HG02610 (cell line): ENCODE data around the gene AURKAIP1.

ENCODE experiments used
- ATAC-seq: cut with Tn5 transposase; IDR thresholded peaks from one replicate; pipeline ENCODE4 v1.9.1; 2021; ENCODE audit warnings: mild to moderate bottlenecking, moderate library complexity; ENCODE audit not compliant: unreplicated experiment

AURKAIP1 gene

DNA sequence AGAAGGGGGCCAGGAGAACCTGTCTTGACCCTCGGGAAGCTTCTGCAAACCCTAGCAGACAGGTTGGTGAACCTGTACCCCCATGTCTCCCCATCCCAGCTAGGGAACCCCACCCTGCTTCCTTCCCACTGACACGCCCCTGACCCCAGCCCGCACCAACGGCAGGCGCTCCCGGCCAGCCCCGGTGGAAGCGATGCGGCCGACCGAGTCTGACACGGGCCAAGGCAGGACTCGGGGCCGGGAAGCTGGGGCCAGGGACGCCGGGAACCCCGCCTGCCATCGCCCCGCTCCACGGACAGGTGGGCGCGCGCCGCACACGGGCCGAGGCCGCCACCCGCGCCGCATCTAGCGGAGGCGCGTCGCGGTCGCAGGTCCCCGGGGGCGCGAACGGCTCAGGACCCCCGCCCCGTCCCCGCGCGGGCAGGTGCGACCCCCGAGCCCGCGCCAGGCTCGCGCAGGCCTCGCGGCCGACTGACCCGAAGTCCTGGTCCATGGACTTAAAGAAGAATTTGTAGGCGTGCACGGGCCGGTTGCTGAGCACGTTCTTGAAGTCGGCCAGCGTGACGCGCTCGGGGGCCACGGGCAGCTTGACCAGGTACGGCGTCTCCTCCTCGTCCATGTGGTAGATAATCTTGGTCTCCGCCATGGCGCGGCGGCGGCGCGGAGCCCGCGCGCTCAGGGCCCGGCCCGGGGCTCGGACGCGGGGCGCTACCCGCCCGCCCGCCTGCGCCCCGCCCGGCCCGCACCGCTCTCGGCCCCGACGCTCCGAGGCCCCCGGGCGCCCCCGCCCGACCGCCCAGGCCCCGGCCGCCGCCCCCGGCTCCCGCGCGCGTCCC is 26.4 kb downstream of the AURKAIP1 start:
- peak; percentile 31 for ATAC-seq

DNA sequence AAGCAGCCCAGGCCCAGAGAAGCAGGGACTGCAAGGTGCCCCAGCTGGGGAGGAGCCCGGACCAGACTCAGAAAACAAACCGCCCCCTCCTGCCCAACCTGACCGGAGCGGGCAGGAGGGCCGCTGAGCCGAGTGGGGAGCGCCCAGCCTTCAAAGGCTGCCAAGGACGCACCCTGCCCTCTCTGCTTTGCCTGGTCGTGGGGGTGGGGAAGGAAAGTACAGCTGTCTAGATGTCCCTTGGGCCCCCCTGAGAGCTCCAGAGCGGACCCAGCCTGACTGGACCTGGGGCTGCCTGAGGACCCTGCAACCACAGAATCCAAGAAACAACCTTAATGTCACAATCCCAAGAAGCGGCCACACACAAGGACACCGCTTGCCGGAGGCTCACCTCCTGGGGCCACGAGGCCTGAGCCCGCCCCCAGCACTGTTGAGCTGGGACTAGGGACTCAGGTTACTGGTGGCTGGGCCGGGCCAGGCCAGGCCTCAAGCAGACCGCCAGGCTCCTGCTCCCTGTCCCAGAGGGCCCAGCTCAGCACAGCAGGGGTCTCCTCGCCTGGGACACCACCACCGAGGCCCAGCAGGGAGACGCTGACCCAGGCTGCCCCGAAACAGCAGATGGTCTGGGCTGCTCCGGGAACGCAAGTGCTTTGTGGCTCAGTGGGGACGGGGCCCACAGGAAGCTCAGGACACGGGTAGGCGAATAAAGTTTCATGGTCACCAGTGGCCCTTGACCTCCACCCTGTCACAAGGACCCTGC is 27.2 kb downstream of the AURKAIP1 start:
- no peak for ATAC-seq

DNA sequence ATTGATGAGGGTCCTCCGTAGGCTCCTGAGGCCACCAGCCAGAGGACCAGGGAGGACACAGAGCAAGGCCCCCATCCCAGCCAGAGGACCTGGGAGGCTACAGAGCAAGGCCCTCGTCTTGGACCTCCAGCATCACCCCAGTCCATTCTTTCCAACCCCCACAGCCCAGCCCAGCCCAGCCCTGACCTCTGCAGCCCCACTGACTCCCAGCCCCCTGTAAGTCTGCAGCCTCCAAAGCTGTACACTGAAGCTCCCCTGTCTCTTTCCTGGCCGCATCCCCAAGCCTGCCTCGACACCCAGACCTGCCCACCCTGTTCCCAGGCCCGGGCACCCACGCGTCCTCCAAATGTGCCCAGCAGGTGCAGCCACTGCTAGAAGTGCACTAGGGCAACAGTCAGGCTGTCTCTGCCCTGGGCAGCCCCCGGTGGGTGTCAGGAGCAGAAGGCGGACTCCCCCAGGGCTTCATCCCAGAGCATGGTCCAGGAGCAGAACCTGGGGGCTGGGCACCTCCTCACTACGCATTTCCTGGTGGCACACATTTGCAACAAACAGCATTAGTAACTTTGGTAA is 27.9 kb downstream of the AURKAIP1 start:
- no peak for ATAC-seq

DNA sequence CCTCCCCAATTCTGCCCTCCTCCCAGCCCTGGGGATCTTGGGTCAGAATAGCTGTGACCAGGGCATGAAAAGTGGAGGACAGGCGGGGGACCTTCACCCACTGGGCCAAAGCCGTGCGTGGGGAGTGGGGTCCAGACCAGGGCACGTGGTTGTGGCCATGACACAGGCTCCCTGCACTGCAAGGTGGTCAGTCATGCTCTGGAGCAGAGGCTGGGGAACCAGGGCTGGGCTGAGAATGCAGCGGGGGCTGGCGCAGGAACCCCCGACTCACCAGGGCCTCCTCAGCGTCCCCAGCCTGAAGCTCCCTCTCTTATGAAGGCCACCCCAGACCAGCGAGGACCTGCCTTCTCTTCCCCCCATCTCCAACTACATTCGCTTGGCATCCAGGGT is 28.5 kb downstream of the AURKAIP1 start:
- ATAC-seq, result no peak

DNA sequence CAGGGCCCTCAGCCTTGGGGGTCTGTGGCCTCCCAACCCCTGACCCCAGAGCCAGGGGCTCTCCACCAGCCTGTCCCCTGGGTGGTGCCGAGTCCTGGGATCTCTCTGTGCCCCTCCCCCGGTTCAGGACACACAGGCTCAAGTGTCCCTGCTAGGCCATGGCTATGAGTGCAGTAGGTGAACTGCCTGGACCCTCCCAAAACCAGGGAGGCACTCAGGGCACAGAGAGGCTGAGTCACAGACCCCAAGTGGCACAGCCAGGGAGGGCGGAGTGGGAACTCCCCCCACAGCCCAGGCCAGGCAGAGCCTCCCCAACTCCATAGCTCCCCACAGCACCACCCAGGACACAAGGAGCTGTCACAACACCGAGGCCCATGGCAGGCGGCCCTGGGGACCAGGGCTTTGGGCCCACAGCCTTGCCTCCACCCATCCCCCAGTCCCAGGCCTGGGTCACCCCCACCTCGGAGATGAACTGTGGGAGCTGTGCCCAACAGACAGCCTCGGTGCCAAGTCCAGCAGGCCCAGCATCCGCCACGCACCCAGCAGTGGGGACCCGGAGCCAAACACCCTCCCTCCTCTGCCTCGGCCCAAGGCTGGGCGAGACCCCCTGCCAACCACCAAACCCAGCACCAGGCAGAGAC is 29.0 kb downstream of the AURKAIP1 start:
- ATAC-seq, result no peak

DNA sequence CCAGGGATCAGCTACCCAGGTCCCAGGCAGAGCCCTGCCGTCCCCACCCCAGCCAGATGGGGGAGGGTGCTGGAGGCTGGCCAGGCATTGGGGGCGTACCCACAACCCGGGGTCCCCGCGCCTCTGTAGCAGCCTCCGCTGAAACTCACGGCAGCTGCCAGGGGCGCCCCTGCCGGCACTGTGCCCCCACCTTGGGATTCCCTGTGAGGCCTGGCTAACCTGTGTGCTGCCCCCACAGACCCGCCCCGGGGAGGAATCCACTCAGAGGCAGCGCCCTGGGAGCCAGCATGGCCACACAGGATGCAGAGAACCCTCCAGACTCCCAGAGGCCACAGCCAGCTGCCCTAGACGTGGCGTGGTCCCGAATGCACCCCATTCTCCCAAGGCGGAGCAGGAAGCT is 29.6 kb downstream of the AURKAIP1 start:
- ATAC-seq, result no peak

DNA sequence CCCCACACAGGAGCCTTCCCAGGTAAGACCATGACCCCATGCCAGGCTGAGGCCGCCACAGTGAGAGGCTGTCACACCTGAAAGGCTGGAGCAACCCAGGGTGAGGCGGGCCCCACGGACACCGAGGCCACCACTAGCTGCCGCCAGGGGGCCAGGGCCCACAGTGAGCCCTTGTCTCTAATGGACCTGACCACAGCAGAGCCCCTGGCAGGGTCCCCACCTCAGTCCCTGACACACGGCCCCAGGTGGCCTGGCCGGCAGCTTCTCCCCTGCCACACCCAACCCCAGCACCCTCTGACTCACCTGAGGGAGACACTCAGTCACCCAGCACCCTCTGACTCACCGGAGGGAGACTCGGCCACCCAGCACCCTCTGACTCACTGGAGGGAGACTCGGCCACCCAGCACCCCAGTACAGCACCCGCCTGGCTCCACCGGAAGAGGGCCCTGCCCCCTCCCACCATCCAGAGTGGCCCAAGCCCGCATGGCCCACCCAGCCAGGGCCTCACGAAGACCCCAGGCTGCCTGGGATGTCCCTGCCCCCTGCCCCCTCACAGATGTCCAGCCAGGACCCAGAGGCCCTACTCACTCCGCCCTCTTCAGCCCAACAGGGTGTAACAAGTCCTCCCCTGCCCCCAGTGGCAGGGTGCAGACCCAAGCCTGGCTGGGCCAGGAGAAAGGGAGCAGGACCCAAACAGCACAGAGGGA is 30.2 kb downstream of the AURKAIP1 start:
- ATAC-seq, result no peak

DNA sequence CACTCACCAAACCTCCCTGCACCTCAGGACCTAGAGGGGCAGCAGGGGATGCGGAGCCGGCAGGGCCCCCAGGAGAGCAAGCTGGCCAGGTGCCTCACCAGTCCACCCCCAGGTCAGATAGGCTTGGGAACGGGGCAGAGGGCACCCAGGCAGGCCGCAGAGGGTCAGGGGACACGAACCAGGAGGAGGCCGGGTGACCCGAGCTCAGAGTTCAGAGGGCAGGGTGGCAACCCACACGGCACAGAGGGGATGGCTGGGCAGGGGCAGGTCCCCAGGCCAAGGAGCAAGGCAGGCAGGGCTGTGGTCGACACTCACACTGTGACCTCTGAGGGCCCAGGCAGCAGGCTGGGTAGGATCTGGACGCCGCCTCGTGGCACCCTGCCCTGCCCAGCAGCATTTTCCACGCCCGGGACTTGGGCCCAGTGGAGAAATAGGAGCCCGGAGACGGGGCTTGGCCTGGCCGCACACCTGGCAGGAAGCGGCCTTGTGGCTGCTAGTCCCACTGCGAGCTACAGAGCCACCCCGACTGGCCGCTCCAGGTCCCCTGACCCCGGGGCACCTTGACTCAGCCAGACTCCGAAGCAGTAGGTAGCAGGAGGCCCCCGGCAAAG is 31.1 kb downstream of the AURKAIP1 start:
- ATAC-seq, result no peak

DNA sequence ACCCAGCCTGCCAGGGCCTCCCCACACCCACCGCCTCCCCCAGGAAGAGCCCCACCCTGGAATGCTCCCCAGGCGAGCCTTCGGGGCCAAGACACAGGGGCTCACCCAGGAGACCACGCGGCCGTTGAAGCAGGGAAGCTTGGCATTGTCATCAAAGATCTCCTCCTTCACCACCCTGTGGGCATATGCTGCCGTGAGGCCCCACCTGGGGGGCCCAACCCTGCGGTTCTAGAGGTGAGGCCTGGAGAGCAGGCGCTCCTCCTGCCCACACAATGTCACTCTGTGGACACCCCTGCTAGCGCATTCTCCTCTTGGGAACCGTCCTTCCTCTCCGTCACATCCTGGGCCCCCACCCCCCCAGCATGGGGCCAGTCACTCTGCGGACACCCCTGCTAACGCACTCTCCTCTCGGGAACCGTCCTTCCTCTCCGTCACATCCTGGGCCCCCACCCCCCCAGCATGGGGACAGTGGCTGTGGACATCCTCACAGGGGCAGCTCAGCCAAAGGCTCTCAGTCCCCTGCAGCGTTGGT is 32.4 kb downstream of the AURKAIP1 start:
- no peak for ATAC-seq

DNA sequence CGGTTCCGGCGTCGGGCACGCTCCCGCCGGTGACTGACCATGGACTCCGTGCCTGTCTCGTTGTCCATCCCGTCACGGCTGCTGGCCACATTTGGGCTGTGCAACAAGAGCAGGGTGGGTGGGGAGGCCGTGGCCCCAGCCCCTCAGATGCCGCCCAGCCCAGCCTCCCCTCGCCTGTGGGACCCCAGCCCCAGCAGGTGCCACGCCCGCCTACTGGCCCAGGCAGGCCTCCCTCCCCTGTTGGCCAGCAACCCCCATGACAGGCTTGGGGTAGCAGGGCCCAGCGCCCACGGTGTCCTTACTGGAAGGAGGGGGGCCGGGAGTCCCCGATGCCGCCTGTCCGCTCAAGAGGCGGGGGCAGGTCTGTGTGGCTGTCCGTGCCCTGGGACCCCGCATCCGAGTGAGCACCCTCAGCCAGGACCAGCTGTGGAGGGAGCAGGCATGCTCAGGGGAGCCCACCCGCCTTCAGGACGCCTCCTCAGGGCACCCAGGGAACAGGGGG is 32.9 kb downstream of the AURKAIP1 start:
- ATAC-seq, result no peak

DNA sequence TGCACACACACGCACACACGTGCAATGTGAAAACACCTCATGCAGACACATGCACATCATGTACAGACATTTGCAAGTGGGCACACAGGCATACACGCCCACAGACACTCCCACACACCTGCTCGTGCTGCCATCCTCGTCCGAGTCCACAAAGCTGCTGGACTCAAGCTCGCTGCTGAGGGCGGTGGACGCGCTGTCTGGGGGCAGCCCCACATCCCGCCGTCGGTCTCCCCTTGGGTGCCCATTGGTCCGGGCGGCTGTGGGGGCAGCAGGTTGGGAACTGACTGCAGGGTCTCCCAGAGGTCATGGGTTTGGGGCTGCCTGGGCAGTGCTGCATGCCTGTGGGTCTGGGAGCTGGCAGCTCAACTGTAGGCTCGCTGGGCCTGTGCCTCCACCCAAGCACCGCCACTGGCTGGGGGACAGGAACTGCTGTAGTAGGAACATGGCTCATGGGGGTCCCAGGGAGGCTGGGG is 33.4 kb downstream of the AURKAIP1 start:
- ATAC-seq, result no peak

DNA sequence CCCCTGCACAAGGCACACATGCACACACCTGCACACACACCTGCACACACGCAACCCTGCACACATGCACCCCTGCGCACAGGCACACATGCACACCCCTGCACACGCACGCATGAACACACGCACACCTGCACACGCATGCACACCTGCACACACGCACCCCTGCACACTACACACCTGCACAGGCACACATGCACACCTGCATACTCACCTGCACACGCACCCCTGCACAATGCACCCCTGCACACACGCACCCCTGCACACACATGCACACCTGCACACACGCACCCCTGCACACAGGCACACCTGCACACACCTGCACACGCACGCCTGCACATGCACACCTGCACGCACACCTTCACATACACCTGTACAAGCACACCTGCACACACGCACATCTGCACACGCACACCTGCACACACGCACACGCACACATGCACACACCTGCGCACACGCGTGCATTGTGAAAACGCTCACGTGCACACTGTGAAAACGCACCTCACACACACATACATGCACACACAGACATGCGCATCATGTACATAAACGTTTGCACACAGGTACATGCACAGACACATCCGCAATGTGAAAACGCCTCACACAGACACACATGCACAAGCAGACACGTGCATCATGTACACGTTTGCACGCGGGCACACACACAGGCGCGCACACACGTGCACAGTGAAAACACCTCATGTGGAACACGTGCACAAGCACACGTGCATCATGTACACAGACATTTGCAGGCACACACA is 34.0 kb downstream of the AURKAIP1 start:
- ATAC-seq, result no peak

DNA sequence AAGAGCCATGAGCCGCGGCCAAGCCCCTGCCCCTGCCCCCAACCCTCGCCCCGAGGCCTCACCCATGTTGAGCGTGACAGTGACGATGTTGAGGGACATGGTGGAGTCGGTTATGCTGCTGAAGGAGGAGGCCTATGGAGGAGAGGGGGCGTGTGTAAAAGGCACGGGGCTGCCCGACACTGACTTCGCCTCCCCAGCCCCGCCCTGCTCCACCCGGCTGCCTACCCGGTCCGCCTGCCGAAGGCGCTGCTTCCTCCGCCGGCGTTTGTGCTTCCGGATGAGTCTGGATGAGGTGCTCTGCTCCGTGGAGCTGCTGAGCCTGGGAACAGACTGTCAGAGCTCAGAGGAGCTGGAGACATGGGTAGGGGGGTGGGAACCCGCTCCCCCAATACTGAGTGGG is 34.8 kb downstream of the AURKAIP1 start:
- ATAC-seq, result no peak

DNA sequence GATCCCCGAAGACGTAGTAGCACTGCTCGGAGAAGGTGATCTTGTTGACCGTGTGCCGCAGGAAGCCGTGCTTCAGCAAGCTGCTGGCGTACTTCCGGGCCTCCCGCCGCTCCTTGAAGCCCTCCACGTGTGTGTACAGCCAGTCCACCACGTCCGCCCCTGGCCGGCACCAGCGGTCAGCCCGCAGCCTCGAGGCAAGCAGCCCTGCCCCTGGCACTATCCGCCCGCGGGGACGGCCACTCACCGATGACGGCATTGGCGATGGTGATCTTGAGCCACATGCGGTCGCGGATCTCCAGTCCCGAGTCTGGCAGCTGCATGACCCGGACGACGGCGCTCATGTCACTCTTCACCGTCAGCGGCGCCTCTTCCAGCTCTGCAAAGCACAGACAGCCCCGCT is 36.7 kb downstream of the AURKAIP1 start:
- no peak for ATAC-seq

DNA sequence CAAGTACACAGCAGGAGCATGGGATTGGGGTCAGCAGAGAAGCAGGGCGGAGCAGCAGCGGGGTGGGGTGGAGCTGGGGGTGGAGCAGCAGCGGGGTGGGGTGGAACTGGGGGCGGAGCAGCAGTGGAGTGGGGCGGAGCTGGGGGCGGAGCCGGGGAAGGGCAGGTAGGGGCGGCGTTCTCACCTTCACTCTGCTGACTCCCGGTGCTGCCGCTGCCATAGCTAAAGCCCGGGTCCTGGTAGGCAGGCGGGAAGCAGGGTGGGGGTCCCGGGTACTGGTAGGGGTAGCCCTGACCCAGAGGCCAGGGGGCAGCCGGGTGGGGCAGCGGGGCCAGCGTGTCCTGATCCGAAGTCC is 37.2 kb downstream of the AURKAIP1 start:
- no peak for ATAC-seq

DNA sequence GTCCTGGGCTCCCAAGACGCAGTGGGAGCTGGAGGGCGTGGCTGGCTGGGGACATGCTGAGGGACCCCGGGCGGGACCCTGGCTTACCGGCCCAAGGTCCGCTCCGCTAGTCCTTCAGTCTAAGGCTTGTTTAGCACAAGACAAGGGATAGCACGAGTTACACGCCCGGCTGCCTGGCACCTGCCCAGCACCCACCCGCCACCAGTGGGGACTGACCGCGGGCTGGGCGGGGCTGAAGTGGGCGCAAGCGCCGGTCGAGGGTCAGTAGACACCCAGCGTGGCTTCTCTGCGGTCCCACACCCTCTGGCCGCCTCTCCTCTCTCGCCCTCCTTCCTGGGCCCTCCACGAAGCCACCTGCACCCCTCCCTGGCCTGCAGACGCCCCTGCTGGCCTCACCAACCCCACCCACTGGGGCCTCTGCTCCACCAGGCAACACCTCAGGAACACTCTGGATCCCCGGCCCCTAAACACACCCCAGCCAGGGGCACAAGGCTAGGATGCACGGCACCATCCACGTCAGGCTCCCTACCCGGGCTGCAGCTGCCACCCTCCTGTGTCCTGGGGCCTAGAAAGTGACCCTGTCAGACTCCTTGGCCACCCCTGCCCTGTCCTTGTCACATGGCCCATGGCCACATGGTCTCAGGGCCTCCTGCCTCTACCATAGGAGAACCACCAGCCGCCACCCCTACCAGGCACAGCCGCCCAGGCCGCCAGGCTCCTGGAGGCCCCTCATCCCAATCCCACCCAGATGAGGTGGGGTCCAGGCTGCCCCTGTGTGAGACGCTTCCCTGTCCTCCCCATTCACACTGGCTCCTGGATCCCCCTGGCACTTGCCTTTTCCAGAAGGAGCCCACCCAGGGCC is 37.8 kb downstream of the AURKAIP1 start:
- ATAC-seq, result no peak

DNA sequence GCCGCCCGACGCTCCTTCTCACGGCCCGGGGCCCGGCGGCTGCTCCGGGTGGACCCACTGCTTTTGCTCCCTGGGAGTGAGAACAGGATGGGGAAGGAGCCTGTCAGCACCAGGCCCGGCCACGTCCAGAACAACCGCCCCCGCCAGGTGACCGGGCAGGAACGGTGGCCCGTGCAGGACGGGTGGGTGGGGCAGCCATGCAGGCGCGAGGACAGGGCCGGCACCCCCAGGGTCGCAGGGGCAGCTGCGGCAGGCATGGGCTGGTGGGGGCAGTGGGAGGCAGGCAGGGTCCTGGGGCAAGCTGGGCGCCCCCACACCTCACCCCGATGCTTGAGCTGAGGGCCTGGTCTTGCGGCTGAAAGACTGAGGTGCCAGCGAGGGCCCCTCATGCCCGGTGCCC is 38.6 kb downstream of the AURKAIP1 start:
- no peak for ATAC-seq

DNA sequence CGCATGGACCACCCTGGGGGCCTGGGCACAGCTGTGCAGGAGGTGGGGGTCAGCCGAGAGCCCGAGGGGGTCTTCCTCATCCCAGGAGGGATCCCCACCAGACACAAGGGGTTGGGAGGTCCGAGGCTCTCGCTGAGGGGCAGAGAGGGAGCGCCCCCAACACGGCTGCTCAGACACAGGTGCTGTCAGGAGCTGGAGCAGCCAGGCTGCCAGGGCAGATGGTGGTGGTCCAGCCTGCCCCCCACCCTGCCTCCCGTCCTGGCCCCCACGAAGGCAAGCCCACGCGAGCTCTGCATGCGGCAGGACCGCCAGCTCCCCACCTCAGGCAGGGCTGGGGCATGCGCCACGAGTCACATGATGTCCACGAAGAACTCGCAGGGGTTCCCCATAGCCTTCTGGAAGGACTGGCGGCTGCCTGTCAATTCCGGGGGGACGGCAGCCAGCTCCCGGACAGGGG is 39.2 kb downstream of the AURKAIP1 start:
- ATAC-seq, result no peak
